GM23338 (cell line): ENCODE results near the gene ASPRV1.

ENCODE experiments used
- CREB1 ChIP-seq: fragments of 250-450 bp; sonication (Bioruptor Pico); IDR thresholded peaks from 2 replicates; pipeline ENCODE4 v1.5.0; 2020; ENCODE audit warnings: low read depth, mild to moderate bottlenecking, moderate library complexity
- EZH2 ChIP-seq: fragments of 200-600 bp; sonication (generic); IDR thresholded peaks from one replicate; pipeline ENCODE4 v1.8.0; 2017; ENCODE audit warnings: antibody characterized with exemption, mild to moderate bottlenecking, low read depth; ENCODE audit not compliant: unreplicated experiment
- EZH2phosphoT487 ChIP-seq: fragments of 200-600 bp; sonication (generic); IDR thresholded peaks from one replicate; pipeline ENCODE4 v1.8.1; 2018; ENCODE audit warnings: antibody characterized with exemption; ENCODE audit not compliant: unreplicated experiment
- NANOG ChIP-seq: IDR thresholded peaks from 2 replicates; pipeline ENCODE4 v1.6.1; 2016; ENCODE audit warnings: antibody characterized with exemption, borderline replicate concordance
- POLR2AphosphoS5 ChIP-seq: IDR thresholded peaks from 2 replicates; pipeline ENCODE4 v1.6.1; 2016; ENCODE audit warnings: antibody characterized with exemption, low read depth
- REST ChIP-seq: IDR thresholded peaks from one replicate; pipeline ENCODE4 v1.6.1; 2018; ENCODE audit warnings: antibody characterized with exemption; ENCODE audit not compliant: unreplicated experiment
- STAT1 ChIP-seq: IDR thresholded peaks from one replicate; pipeline ENCODE4 v1.6.1; 2016; ENCODE audit warnings: antibody characterized with exemption; ENCODE audit not compliant: unreplicated experiment
- ZNF462 ChIP-seq: fragments of 250-450 bp; sonication (Bioruptor Pico); IDR thresholded peaks from 2 replicates; pipeline ENCODE4 v1.5.0; 2020; ENCODE audit warnings: mild to moderate bottlenecking, moderate library complexity
- TF ChIP-seq, protein P1 (sequence below), 2 experiments: fragments of 200-600 bp in 1 of 2; sonication (generic) in 1 of 2; conservative IDR thresholded peaks; 2 replicates each; pipeline versions ENCODE4 v1.5.1 to v1.6.1; 2016 to 2017; ENCODE audit warnings: antibody characterized with exemption in 2 of 2, low read depth in 2 of 2, mild to moderate bottlenecking in 2 of 2, moderate library complexity in 1 of 2

- TF ChIP-seq, protein P1, sequence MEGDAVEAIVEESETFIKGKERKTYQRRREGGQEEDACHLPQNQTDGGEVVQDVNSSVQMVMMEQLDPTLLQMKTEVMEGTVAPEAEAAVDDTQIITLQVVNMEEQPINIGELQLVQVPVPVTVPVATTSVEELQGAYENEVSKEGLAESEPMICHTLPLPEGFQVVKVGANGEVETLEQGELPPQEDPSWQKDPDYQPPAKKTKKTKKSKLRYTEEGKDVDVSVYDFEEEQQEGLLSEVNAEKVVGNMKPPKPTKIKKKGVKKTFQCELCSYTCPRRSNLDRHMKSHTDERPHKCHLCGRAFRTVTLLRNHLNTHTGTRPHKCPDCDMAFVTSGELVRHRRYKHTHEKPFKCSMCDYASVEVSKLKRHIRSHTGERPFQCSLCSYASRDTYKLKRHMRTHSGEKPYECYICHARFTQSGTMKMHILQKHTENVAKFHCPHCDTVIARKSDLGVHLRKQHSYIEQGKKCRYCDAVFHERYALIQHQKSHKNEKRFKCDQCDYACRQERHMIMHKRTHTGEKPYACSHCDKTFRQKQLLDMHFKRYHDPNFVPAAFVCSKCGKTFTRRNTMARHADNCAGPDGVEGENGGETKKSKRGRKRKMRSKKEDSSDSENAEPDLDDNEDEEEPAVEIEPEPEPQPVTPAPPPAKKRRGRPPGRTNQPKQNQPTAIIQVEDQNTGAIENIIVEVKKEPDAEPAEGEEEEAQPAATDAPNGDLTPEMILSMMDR (conservative IDR thresholded peaks at IDR 0.05; ENCODE audit: low read depth in 2 of 2) = no peak
- TF ChIP-seq CREB1 = no peak
- TF ChIP-seq POLR2AphosphoS5 = no peak
- no peak for TF ChIP-seq REST
- no peak for TF ChIP-seq EZH2
- no peak for TF ChIP-seq ZNF462
- no peak for TF ChIP-seq NANOG
- TF ChIP-seq EZH2phosphoT487 = no peak
- no peak for TF ChIP-seq STAT1
Observed at GRCh38 chr2:69993048-69993565, 31.7 kb upstream of the ASPRV1 start.
